Type B pancreatic cell (in vitro differentiated cells): ENCODE measurements around the gene DOK6. TPM values are rescaled to one million over a fixed set of nuclear protein-coding genes. Genes with fewer than 3 reads are reported as not detected.

Experiments
- DNase-seq: peaks from one replicate; pipeline ENCODE4 v3.0.0; 2021; ENCODE audit warnings: mixed read lengths; ENCODE audit not compliant: unreplicated experiment; ENCODE audit errors: extremely low spot score
- H3K27ac Mint-ChIP-seq: 2 replicates; pipeline ENCODE4 v1.8.0; 2021; ENCODE audit warnings: mild to moderate bottlenecking, mixed read lengths
- H3K27me3 Mint-ChIP-seq: 2 replicates; pipeline ENCODE4 v1.8.0; 2021; ENCODE audit warnings: mixed read lengths
- H3K36me3 Mint-ChIP-seq: 2 replicates; pipeline ENCODE4 v1.8.0; 2021; ENCODE audit warnings: mixed read lengths
- H3K4me1 Mint-ChIP-seq: one replicate; pipeline ENCODE4 v1.8.0; 2021; ENCODE audit warnings: mixed read lengths; ENCODE audit not compliant: unreplicated experiment
- H3K4me3 Mint-ChIP-seq: 2 replicates; pipeline ENCODE4 v1.8.0; 2021; ENCODE audit warnings: mild to moderate bottlenecking, mixed read lengths
- H3K9me3 Mint-ChIP-seq: 2 replicates; pipeline ENCODE4 v1.8.0; 2021; ENCODE audit warnings: mixed read lengths
- CTCF ChIP-seq: fragments of 200-600 bp; sonication (generic); conservative IDR thresholded peaks from 2 replicates; pipeline ENCODE4 v1.5.0; 2021; ENCODE audit warnings: antibody characterized with exemption, mild to moderate bottlenecking
- total RNA-seq: library from RNA; stranded (reverse); gene quantifications from 2 replicates; pipeline ENCODE4 v1.2.1, GENCODE V29; 2021; ENCODE audit warnings: low replicate concordance

DOK6 gene
- total RNA-seq, 1 donor from 2014 or later = 7.3 TPM

GRCh38 chr18:69599377-69599776 is 198.7 kb downstream of the DOK6 start:
- Mint-ChIP-seq H3K9me3 (peaks cover 7% of the 10 kb centered on the region), H3K4me1 (no peaks in the 10 kb centered on the region), H3K27ac (no peak overlapping the region), H3K36me3 (no peaks in the 10 kb centered on the region), H3K27me3 (no peaks in the 10 kb centered on the region), H3K4me3 (no peak overlapping the region)
- no peak for TF ChIP-seq CTCF
- DNase-seq = no peak

GRCh38 chr18:69612242-69612641 is 211.6 kb downstream of the DOK6 start:
- Mint-ChIP-seq H3K4me3 (no peak overlapping the region), H3K36me3 (no peaks in the 10 kb centered on the region), H3K27me3 (no peaks in the 10 kb centered on the region)

GRCh38 chr18:69616114-69616513 is 215.4 kb downstream of the DOK6 start:
- H3K27me3 Mint-ChIP-seq = no peaks in the 10 kb centered on the region
- no peak overlapping the region for H3K4me3 Mint-ChIP-seq
- no peak overlapping the region for H3K27ac Mint-ChIP-seq
- H3K9me3 Mint-ChIP-seq = no peaks in the 10 kb centered on the region
- DNase-seq = no peak
- no peak for TF ChIP-seq CTCF
- no peaks in the 10 kb centered on the region for H3K4me1 Mint-ChIP-seq
- H3K36me3 Mint-ChIP-seq = no peaks in the 10 kb centered on the region

More at GRCh38 chr18:69612242-69612641, 211.6 kb downstream of the DOK6 start:
- DNase-seq = no peak
- Mint-ChIP-seq H3K4me1 (no peaks in the 10 kb centered on the region), H3K9me3 (no peaks in the 10 kb centered on the region), H3K27ac (no peak overlapping the region)
- TF ChIP-seq CTCF = no peak

GRCh38 chr18:69617408-69617807 is 216.7 kb downstream of the DOK6 start:
- Mint-ChIP-seq H3K4me1 (no peaks in the 10 kb centered on the region), H3K36me3 (no peaks in the 10 kb centered on the region), H3K27ac (no peak overlapping the region), H3K4me3 (no peak overlapping the region), H3K27me3 (no peaks in the 10 kb centered on the region), H3K9me3 (no peaks in the 10 kb centered on the region)
- no peak for DNase-seq
- TF ChIP-seq CTCF = no peak

GRCh38 chr18:69617888-69618287 is 217.2 kb downstream of the DOK6 start:
- H3K27me3 Mint-ChIP-seq = no peaks in the 10 kb centered on the region
- no peak for TF ChIP-seq CTCF
- DNase-seq = no peak

GRCh38 chr18:69622184-69622583 is 221.5 kb downstream of the DOK6 start:
- TF ChIP-seq CTCF = no peak
- no peak for DNase-seq
- Mint-ChIP-seq H3K36me3 (no peaks in the 10 kb centered on the region), H3K9me3 (no peaks in the 10 kb centered on the region), H3K4me1 (peaks cover 5% of the 10 kb centered on the region), H3K27ac (no peak overlapping the region), H3K27me3 (no peaks in the 10 kb centered on the region), H3K4me3 (no peak overlapping the region)

More at GRCh38 chr18:69617888-69618287, 217.2 kb downstream of the DOK6 start:
- no peaks in the 10 kb centered on the region for H3K9me3 Mint-ChIP-seq
- no peaks in the 10 kb centered on the region for H3K36me3 Mint-ChIP-seq
- H3K27ac Mint-ChIP-seq = no peak overlapping the region
- H3K4me1 Mint-ChIP-seq = no peaks in the 10 kb centered on the region
- no peak overlapping the region for H3K4me3 Mint-ChIP-seq
